Neural progenitor cell (in vitro differentiated cells): ENCODE measurements around the gene HAPSTR1. TPM values are rescaled to one million over a fixed set of nuclear protein-coding genes. Genes with fewer than 3 reads are reported as not detected.

Experiments
- DNase-seq: peaks from one replicate; pipeline ENCODE4 v3.0.0-alpha.2; 2016; ENCODE audit warnings: low spot score
- H2AFZ ChIP-seq: fragments of 200-600 bp; sonication (generic); replicated peaks from 2 replicates; pipeline ENCODE4 v1.6.1; 2016; ENCODE audit warnings: antibody characterized with exemption
- H3F3A ChIP-seq: fragments of 200-600 bp; sonication (generic); 2 replicates; pipeline ENCODE4 v1.6.1; 2016; ENCODE audit warnings: antibody characterized with exemption, low read depth
- H3K27ac ChIP-seq: fragments of 200-600 bp; sonication (generic); 2 replicates; pipeline ENCODE4 v1.5.1; 2016; ENCODE audit warnings: mild to moderate bottlenecking
- H3K27me3 ChIP-seq: fragments of 200-600 bp; sonication (generic); 2 replicates; pipeline ENCODE4 v1.6.1; 2016; ENCODE audit warnings: mild to moderate bottlenecking, moderate library complexity
- H3K36me3 ChIP-seq: fragments of 200-600 bp; sonication (generic); 2 replicates; pipeline ENCODE4 v1.5.1; 2016
- H3K4me1 ChIP-seq: fragments of 200-600 bp; sonication (generic); 2 replicates; pipeline ENCODE4 v1.6.1; 2016; ENCODE audit warnings: mixed run types
- H3K4me2 ChIP-seq: fragments of 200-600 bp; sonication (generic); 2 replicates; pipeline ENCODE4 v1.6.1; 2016
- H3K4me3 ChIP-seq: fragments of 200-600 bp; sonication (generic); 2 replicates; pipeline ENCODE4 v1.5.1; 2016
- H3K79me2 ChIP-seq: fragments of 200-600 bp; sonication (generic); 2 replicates; pipeline ENCODE4 v1.6.1; 2016; ENCODE audit warnings: low read depth
- H3K9ac ChIP-seq: fragments of 200-600 bp; sonication (generic); 2 replicates; pipeline ENCODE4 v1.6.1; 2016
- H3K9me3 ChIP-seq: fragments of 200-600 bp; sonication (generic); 2 replicates; pipeline ENCODE4 v1.5.1; 2016; ENCODE audit warnings: low read depth
- H4K20me1 ChIP-seq: fragments of 200-600 bp; sonication (generic); 2 replicates; pipeline ENCODE4 v1.6.1; 2016; ENCODE audit warnings: low read depth
- H3K27ac Mint-ChIP-seq: 3 replicates; pipeline ENCODE4 v1.8.0; 2021; ENCODE audit warnings: mixed read lengths
- H3K27me3 Mint-ChIP-seq: 2 replicates; pipeline ENCODE4 v1.8.0; 2022; ENCODE audit warnings: low read depth, mild to moderate bottlenecking, inconsistent platforms, moderate library complexity, mixed read lengths; ENCODE audit not compliant: insufficient read depth
- H3K36me3 Mint-ChIP-seq: 3 replicates; pipeline ENCODE4 v1.8.0; 2021; ENCODE audit warnings: mixed read lengths
- H3K4me1 Mint-ChIP-seq: 3 replicates; pipeline ENCODE4 v1.8.0; 2021; ENCODE audit warnings: mixed read lengths
- H3K4me3 Mint-ChIP-seq: 3 replicates; pipeline ENCODE4 v1.8.0; 2021; ENCODE audit warnings: mild to moderate bottlenecking, moderate library complexity, mixed read lengths
- H3K9me3 Mint-ChIP-seq: 3 replicates; pipeline ENCODE4 v1.8.0; 2020; ENCODE audit warnings: mixed read lengths
- EZH2 ChIP-seq: fragments of 200-600 bp; sonication (generic); IDR thresholded peaks from 2 replicates; pipeline ENCODE4 v1.6.1; 2017; ENCODE audit warnings: antibody characterized with exemption, mild to moderate bottlenecking, moderate library complexity
- EZH2phosphoT487 ChIP-seq: fragments of 200-600 bp; sonication (generic); IDR thresholded peaks from 2 replicates; pipeline ENCODE4 v1.6.1; 2017; ENCODE audit warnings: antibody characterized with exemption
- total RNA-seq: library from RNA; depleted of rRNA; stranded (reverse); fragments of >200 nt; gene quantifications from 2 replicates; pipeline ENCODE4 v1.2.3, GENCODE V29; 2015; ENCODE audit warnings: low replicate concordance
- TF ChIP-seq, protein P1 (sequence below): fragments of 200-600 bp; sonication (generic); IDR thresholded peaks from 2 replicates; pipeline ENCODE4 v1.5.1; 2017; ENCODE audit warnings: antibody characterized with exemption, mild to moderate bottlenecking

The HAPSTR1 gene
- total RNA-seq, 1 donor from 2014 or later, result 77.3 TPM

GRCh38 chr16:9046667-9047055 lies 44.8 kb upstream of the HAPSTR1 start:
- Histone ChIP-seq H3K36me3 (no peaks in the 10 kb centered on the region), H3F3A (no peaks in the 10 kb centered on the region), H3K79me2 (no peaks in the 10 kb centered on the region), H4K20me1 (no peaks in the 10 kb centered on the region), H2AFZ (no peak overlapping the region), H3K4me1 (no peaks in the 10 kb centered on the region), H3K27me3 (no peaks in the 10 kb centered on the region), H3K9ac (no peak overlapping the region), H3K27ac (no peak overlapping the region), H3K4me3 (no peak overlapping the region), H3K9me3 (no peaks in the 10 kb centered on the region), H3K4me2 (no peak overlapping the region)
- Mint-ChIP-seq H3K27me3 (no peaks in the 10 kb centered on the region), H3K27ac (no peak overlapping the region), H3K36me3 (peaks cover 2% of the 10 kb centered on the region), H3K9me3 (peaks cover 19% of the 10 kb centered on the region), H3K4me1 (peaks cover 31% of the 10 kb centered on the region), H3K4me3 (no peak overlapping the region)
- DNase-seq, result no peak
- TF ChIP-seq, protein P1, sequence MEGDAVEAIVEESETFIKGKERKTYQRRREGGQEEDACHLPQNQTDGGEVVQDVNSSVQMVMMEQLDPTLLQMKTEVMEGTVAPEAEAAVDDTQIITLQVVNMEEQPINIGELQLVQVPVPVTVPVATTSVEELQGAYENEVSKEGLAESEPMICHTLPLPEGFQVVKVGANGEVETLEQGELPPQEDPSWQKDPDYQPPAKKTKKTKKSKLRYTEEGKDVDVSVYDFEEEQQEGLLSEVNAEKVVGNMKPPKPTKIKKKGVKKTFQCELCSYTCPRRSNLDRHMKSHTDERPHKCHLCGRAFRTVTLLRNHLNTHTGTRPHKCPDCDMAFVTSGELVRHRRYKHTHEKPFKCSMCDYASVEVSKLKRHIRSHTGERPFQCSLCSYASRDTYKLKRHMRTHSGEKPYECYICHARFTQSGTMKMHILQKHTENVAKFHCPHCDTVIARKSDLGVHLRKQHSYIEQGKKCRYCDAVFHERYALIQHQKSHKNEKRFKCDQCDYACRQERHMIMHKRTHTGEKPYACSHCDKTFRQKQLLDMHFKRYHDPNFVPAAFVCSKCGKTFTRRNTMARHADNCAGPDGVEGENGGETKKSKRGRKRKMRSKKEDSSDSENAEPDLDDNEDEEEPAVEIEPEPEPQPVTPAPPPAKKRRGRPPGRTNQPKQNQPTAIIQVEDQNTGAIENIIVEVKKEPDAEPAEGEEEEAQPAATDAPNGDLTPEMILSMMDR, result no peak
- no peak for TF ChIP-seq EZH2
- TF ChIP-seq EZH2phosphoT487, result no peak

GRCh38 chr16:9047689-9048301 lies 43.6 kb upstream of the HAPSTR1 start:
- H3K9me3 Mint-ChIP-seq, result peaks cover 16% of the 10 kb centered on the region
- Histone ChIP-seq H3K36me3 (no peaks in the 10 kb centered on the region), H3K27me3 (no peaks in the 10 kb centered on the region), H3K27ac (no peak overlapping the region), H4K20me1 (no peaks in the 10 kb centered on the region), H3K4me3 (no peak overlapping the region), H3K4me1 (peaks cover 2% of the 10 kb centered on the region), H3F3A (no peaks in the 10 kb centered on the region), H3K79me2 (no peaks in the 10 kb centered on the region), H3K9ac (no peak overlapping the region), H3K4me2 (no peak overlapping the region), H2AFZ (no peak overlapping the region), H3K9me3 (no peaks in the 10 kb centered on the region)
- no peaks in the 10 kb centered on the region for H3K27me3 Mint-ChIP-seq
- peak; percentile 40 for DNase-seq
- TF ChIP-seq EZH2phosphoT487 (no peak), EZH2 (no peak)
- TF ChIP-seq, protein P1, result no peak
- no peak overlapping the region for H3K4me3 Mint-ChIP-seq
- peaks cover 2% of the 10 kb centered on the region for H3K36me3 Mint-ChIP-seq
- peaks cover 27% of the 10 kb centered on the region for H3K4me1 Mint-ChIP-seq
- peak overlapping the region; percentile 48 for H3K27ac Mint-ChIP-seq

GRCh38 chr16:9048302-9048700 lies 43.1 kb upstream of the HAPSTR1 start:
- Histone ChIP-seq H4K20me1 (no peaks in the 10 kb centered on the region), H2AFZ (no peak overlapping the region), H3K9ac (no peak overlapping the region), H3K9me3 (no peaks in the 10 kb centered on the region), H3K36me3 (no peaks in the 10 kb centered on the region), H3F3A (no peaks in the 10 kb centered on the region), H3K4me2 (no peak overlapping the region), H3K79me2 (no peaks in the 10 kb centered on the region), H3K4me1 (peaks cover 3% of the 10 kb centered on the region), H3K27me3 (no peaks in the 10 kb centered on the region), H3K27ac (no peak overlapping the region), H3K4me3 (no peak overlapping the region)
- TF ChIP-seq EZH2 (no peak), EZH2phosphoT487 (no peak)
- TF ChIP-seq, protein P1, result no peak
- no peaks in the 10 kb centered on the region for H3K27me3 Mint-ChIP-seq
- peaks cover 27% of the 10 kb centered on the region for H3K4me1 Mint-ChIP-seq
- H3K27ac Mint-ChIP-seq, result peak overlapping the region; percentile 0
- peaks cover 2% of the 10 kb centered on the region for H3K36me3 Mint-ChIP-seq
- peaks cover 16% of the 10 kb centered on the region for H3K9me3 Mint-ChIP-seq
- no peak overlapping the region for H3K4me3 Mint-ChIP-seq
- no peak for DNase-seq
